Measurements from ENCODE around the gene COX8A.

- TF ChIP-seq CTCF (conservative IDR thresholded peaks at IDR 0.05; ENCODE audit: low read depth, low read length) (no peak), EZH2 (IDR thresholded peaks at IDR 0.05; ENCODE audit: low read length, unreplicated experiment) (no peak)
Measured at GRCh38 chr11:63944987-63945386, 29.4 kb upstream of the COX8A start.

All from PC-3 (cell line).